T-helper 17 cell (primary cell): ENCODE results near the gene ZZZ3. TPM values are rescaled to one million over a fixed set of nuclear protein-coding genes. Genes with fewer than 3 reads are reported as not detected.
"Not testable (repeated sequence)": the region's sequence is repeated elsewhere in the genome, so short reads cannot be mapped to it uniquely, and the experiment has no call there.

Source experiments
- ATAC-seq: fragments of 150-1000 bp; cut with Tn5 transposase; 2 replicates; pipeline ENCODE4 v1.10.0; 2021; ENCODE audit warnings: mild to moderate bottlenecking, moderate library complexity
- DNase-seq, 3 donors: peaks; one replicate each; pipeline versions ENCODE4 v3.0.0 to v3.0.0-alpha.2; 2020 to 2021
- H3K9me3 ChIP-seq: one replicate; pipeline ENCODE4 v1.7.0; 2013; ENCODE audit warnings: low read length, mild to moderate bottlenecking; ENCODE audit not compliant: control insufficient read depth, poor library complexity, severe bottlenecking
- H3K27ac Mint-ChIP-seq: one replicate; pipeline ENCODE4 v1.8.0; 2022; ENCODE audit warnings: mild to moderate bottlenecking, moderate library complexity, mixed read lengths
- H3K27me3 Mint-ChIP-seq: one replicate; pipeline ENCODE4 v1.8.0; 2022; ENCODE audit warnings: mixed read lengths
- H3K36me3 Mint-ChIP-seq: one replicate; pipeline ENCODE4 v1.8.0; 2022; ENCODE audit warnings: low read depth, mixed read lengths
- H3K4me1 Mint-ChIP-seq: one replicate; pipeline ENCODE4 v1.8.0; 2022; ENCODE audit warnings: mild to moderate bottlenecking, mixed read lengths
- H3K4me3 Mint-ChIP-seq: one replicate; pipeline ENCODE4 v1.8.0; 2022; ENCODE audit warnings: mild to moderate bottlenecking, moderate library complexity, mixed read lengths
- total RNA-seq, 4 donors: library from RNA in 2 of 4; stranded (reverse) in 2 of 4; gene quantifications; one replicate each; pipeline ENCODE4 v1.2.3 and lab custom pipeline; 2022 to 2026

ZZZ3 gene
- total RNA-seq, 2 donors from 2014 or later, result 49.8 to 55.5 TPM

GRCh38 chr1:77659879-77660593 is 22.4 kb downstream of the ZZZ3 start:
- peaks cover 34% of the 10 kb centered on the region for H3K4me1 Mint-ChIP-seq
- no peaks in the 10 kb centered on the region for H3K27me3 Mint-ChIP-seq
- no peaks in the 10 kb centered on the region for H3K9me3 ChIP-seq
- no peak for ATAC-seq
- H3K36me3 Mint-ChIP-seq, result no peaks in the 10 kb centered on the region
- H3K27ac Mint-ChIP-seq, result peak overlapping the region; percentile 24
- no peak overlapping the region for H3K4me3 Mint-ChIP-seq
- no peak for DNase-seq

DNA sequence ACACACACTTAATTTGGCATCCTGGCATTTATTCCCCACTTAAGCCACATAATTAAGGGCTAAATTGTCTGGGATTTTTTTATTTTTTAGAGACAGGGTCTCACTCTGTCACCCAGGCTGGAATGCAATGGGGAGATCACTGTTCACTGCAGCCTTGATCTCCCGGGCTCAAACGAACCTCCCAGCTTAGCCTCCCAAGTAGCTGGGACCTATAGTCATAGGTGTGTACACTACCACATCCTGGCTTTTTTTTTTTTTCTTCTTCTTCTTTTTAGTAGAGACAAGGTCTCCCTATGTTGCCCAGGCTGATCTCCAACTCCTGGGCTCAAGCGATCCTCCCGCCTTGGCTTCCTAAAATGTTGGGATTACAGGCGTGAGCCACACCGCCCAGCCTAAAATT is 24.2 kb downstream of the ZZZ3 start:
- H3K27ac Mint-ChIP-seq, result no peak overlapping the region
- no peaks in the 10 kb centered on the region for H3K36me3 Mint-ChIP-seq
- no peaks in the 10 kb centered on the region for H3K27me3 Mint-ChIP-seq
- H3K9me3 ChIP-seq, result no peaks in the 10 kb centered on the region
- peaks cover 24% of the 10 kb centered on the region for H3K4me1 Mint-ChIP-seq
- ATAC-seq (no peak), DNase-seq (no peak)
- no peak overlapping the region for H3K4me3 Mint-ChIP-seq

DNA sequence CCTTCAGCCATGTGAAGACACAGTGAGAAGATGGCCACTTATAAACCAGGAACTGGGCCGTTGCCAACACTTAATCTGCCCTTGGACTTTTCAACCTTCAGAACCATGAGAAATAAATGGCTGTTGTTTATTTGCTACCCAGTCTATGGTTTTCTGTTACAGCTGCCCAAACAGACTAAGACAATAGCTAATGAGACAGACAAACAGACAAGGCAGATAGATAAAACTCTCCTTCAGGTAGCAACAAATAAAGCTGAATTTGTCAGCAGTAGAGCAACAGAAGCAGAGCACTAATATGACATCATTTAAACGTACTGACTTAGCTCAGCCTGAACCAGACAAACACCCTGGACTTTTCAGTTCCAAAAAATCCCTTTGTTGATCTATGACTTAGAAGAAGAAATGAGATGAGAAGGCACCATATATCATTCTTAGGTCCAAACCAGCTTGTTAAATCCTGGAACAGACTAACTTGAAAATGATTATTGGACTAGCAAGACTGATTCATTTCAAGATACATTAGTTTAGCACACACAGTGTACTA is 27.0 kb downstream of the ZZZ3 start:
- ATAC-seq (no peak), DNase-seq (no peak)
- H3K9me3 ChIP-seq, result no peaks in the 10 kb centered on the region
- Mint-ChIP-seq H3K27me3 (no peaks in the 10 kb centered on the region), H3K4me3 (no peak overlapping the region), H3K36me3 (peaks cover 3% of the 10 kb centered on the region), H3K4me1 (peaks cover 15% of the 10 kb centered on the region), H3K27ac (peak overlapping the region; percentile 16)

GRCh38 chr1:77652970-77653516 is 29.4 kb downstream of the ZZZ3 start:
- peak overlapping the region; percentile 39 for H3K27ac Mint-ChIP-seq

GRCh38 chr1:77652268-77652667 is 30.2 kb downstream of the ZZZ3 start:
- H3K9me3 ChIP-seq, result no peaks in the 10 kb centered on the region
- peaks cover 3% of the 10 kb centered on the region for H3K36me3 Mint-ChIP-seq
- H3K4me3 Mint-ChIP-seq, result no peak overlapping the region
- H3K27me3 Mint-ChIP-seq, result no peaks in the 10 kb centered on the region
- no peak overlapping the region for H3K27ac Mint-ChIP-seq
- no peak for ATAC-seq
- H3K4me1 Mint-ChIP-seq, result peaks cover 11% of the 10 kb centered on the region
- DNase-seq, result no peak

More at GRCh38 chr1:77652970-77653516, 29.4 kb downstream of the ZZZ3 start:
- Mint-ChIP-seq H3K4me1 (peaks cover 12% of the 10 kb centered on the region), H3K4me3 (no peak overlapping the region), H3K27me3 (no peaks in the 10 kb centered on the region), H3K36me3 (peaks cover 3% of the 10 kb centered on the region)
- H3K9me3 ChIP-seq, result no peaks in the 10 kb centered on the region
- DNase-seq, result no peak
- no peak for ATAC-seq

GRCh38 chr1:77649127-77649526 is 33.3 kb downstream of the ZZZ3 start:
- no peak overlapping the region for H3K4me3 Mint-ChIP-seq
- no peaks in the 10 kb centered on the region for H3K27me3 Mint-ChIP-seq
- peak overlapping the region; percentile 3 for H3K27ac Mint-ChIP-seq
- peaks cover 10% of the 10 kb centered on the region for H3K4me1 Mint-ChIP-seq
- H3K9me3 ChIP-seq, result no peaks in the 10 kb centered on the region
- peaks cover 3% of the 10 kb centered on the region for H3K36me3 Mint-ChIP-seq
- ATAC-seq (no peak), DNase-seq (no peak)

DNA sequence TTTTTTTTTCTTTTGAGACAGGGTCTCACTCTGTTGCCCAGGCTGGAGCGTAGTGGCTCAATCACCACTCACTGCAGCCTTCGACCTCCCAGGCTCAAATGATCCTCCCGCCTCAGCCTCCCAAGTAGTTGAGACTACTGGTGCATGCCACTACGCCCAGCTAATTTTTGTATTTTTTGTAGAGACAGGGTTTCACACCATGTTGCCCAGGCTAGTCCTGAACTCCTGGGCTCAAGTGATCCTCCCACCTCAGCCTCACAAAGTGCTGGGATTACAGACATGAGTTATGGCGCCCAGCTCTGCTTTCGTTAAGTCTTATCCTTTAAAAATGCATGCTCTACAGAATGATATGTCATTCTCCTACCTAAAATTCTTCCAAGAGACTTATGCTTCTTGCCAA is 36.2 kb downstream of the ZZZ3 start:
- H3K4me1 Mint-ChIP-seq, ATAC-seq, H3K4me3 Mint-ChIP-seq, H3K9me3 ChIP-seq, DNase-seq, H3K27me3 Mint-ChIP-seq, H3K36me3 Mint-ChIP-seq, H3K27ac Mint-ChIP-seq: not testable (repeated sequence)

GRCh38 chr1:77643456-77643855 is 39.0 kb downstream of the ZZZ3 start:
- H3K4me1 Mint-ChIP-seq, result peaks cover 14% of the 10 kb centered on the region
- H3K27ac Mint-ChIP-seq, result no peak overlapping the region
- no peak overlapping the region for H3K4me3 Mint-ChIP-seq
- no peaks in the 10 kb centered on the region for H3K9me3 ChIP-seq
- ATAC-seq (no peak), DNase-seq (no peak)
- peaks cover 5% of the 10 kb centered on the region for H3K36me3 Mint-ChIP-seq
- H3K27me3 Mint-ChIP-seq, result no peaks in the 10 kb centered on the region

GRCh38 chr1:77642941-77643340 is 39.5 kb downstream of the ZZZ3 start:
- Mint-ChIP-seq H3K4me3 (no peak overlapping the region), H3K27me3 (no peaks in the 10 kb centered on the region), H3K4me1 (peaks cover 16% of the 10 kb centered on the region), H3K36me3 (peaks cover 5% of the 10 kb centered on the region), H3K27ac (no peak overlapping the region)
- H3K9me3 ChIP-seq, result no peaks in the 10 kb centered on the region
- no peak for ATAC-seq
- DNase-seq, result no peak

- ATAC-seq, result no peak
Observed at GRCh38 chr1:77642196-77642595, 40.3 kb downstream of the ZZZ3 start.

GRCh38 chr1:77639557-77640069 is 42.8 kb downstream of the ZZZ3 start:
- Mint-ChIP-seq H3K27ac (no peak overlapping the region), H3K4me3 (no peak overlapping the region), H3K36me3 (peaks cover 8% of the 10 kb centered on the region), H3K27me3 (no peaks in the 10 kb centered on the region), H3K4me1 (peaks cover 10% of the 10 kb centered on the region)
- no peak for DNase-seq
- H3K9me3 ChIP-seq, result no peaks in the 10 kb centered on the region
- no peak for ATAC-seq

More at GRCh38 chr1:77642196-77642595, 40.3 kb downstream of the ZZZ3 start:
- DNase-seq, result no peak
- no peaks in the 10 kb centered on the region for H3K27me3 Mint-ChIP-seq
- no peaks in the 10 kb centered on the region for H3K9me3 ChIP-seq
- H3K4me1 Mint-ChIP-seq, result peaks cover 16% of the 10 kb centered on the region
- H3K36me3 Mint-ChIP-seq, result peaks cover 5% of the 10 kb centered on the region
- H3K27ac Mint-ChIP-seq, result no peak overlapping the region
- no peak overlapping the region for H3K4me3 Mint-ChIP-seq

- DNase-seq, result no peak
- Mint-ChIP-seq H3K4me3 (no peak overlapping the region), H3K4me1 (peaks cover 10% of the 10 kb centered on the region), H3K27me3 (no peaks in the 10 kb centered on the region), H3K27ac (peak overlapping the region; percentile 34), H3K36me3 (peaks cover 8% of the 10 kb centered on the region)
- no peak for ATAC-seq
- no peaks in the 10 kb centered on the region for H3K9me3 ChIP-seq
Observed at GRCh38 chr1:77639056-77639455, 43.4 kb downstream of the ZZZ3 start.

DNA sequence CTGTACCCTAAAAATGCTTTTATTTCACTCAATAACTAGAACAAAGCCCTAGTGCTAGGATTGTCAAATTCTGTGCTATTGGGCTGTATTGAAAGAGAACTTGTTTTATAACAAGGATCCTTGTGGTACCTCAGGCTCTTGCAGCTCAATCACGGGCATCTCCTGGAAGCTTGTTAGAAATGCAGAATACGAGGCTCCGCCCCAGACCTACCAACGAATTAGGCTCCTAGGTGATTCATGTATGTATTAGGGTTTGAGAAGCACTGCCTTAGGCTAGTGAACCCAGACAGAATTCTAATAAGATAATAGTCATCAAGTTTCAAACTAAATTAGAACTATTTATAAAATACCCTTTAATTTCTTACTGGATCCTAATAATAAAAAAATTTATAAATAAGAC is 45.6 kb downstream of the ZZZ3 start:
- peaks cover 13% of the 10 kb centered on the region for H3K4me1 Mint-ChIP-seq
- DNase-seq (no peak), ATAC-seq (no peak)
- H3K27me3 Mint-ChIP-seq, result no peaks in the 10 kb centered on the region
- H3K27ac Mint-ChIP-seq, result no peak overlapping the region
- H3K9me3 ChIP-seq, result no peaks in the 10 kb centered on the region
- peaks cover 11% of the 10 kb centered on the region for H3K36me3 Mint-ChIP-seq
- no peak overlapping the region for H3K4me3 Mint-ChIP-seq
